Measurements from ENCODE around the gene CLASP2. TPM values are rescaled to one million over a fixed set of nuclear protein-coding genes. Genes with fewer than 3 reads are reported as not detected.
"Not testable (repeated sequence)": the region's sequence is repeated elsewhere in the genome, so short reads cannot be mapped to it uniquely, and the experiment has no call there.

CLASP2 gene
- polyA plus RNA-seq, 1 experiment = 27.4 TPM

- H3K9me3 ChIP-seq (ENCODE audit: control insufficient read depth, insufficient read depth, low read length) = no peaks in the 10 kb centered on the region
- no peaks in the 10 kb centered on the region for H3K27me3 ChIP-seq (ENCODE audit: control insufficient read depth, insufficient read depth, low read length)
- ChIA-PET CTCF (no interaction called here), POLR2A (no interaction called here)
- no peak overlapping the region for H3K4me3 ChIP-seq (ENCODE audit: low read depth, low read length)
- no peak for TF ChIP-seq CTCF (IDR thresholded peaks at IDR 0.05; ENCODE audit: low read depth, low read length)
- no peak for DNase-seq (ENCODE audit: low read depth, low spot score)
- H3K27ac ChIP-seq (ENCODE audit: low read depth, low read length) = no peak overlapping the region
Measured at GRCh38 chr3:33473813-33474212, 244.2 kb downstream of the CLASP2 start.

- ChIA-PET POLR2A (no interaction called here), CTCF (no interaction called here)
- no peak overlapping the region for H3K4me3 ChIP-seq (ENCODE audit: low read depth, low read length)
- no peak for TF ChIP-seq CTCF (IDR thresholded peaks at IDR 0.05; ENCODE audit: low read depth, low read length)
- no peaks in the 10 kb centered on the region for H3K27me3 ChIP-seq (ENCODE audit: control insufficient read depth, insufficient read depth, low read length)
- no peak overlapping the region for H3K27ac ChIP-seq (ENCODE audit: low read depth, low read length)
- no peaks in the 10 kb centered on the region; the same call in 1 of the 2 replicates for H3K9me3 ChIP-seq (ENCODE audit: control insufficient read depth, insufficient read depth, low read length)
- no peak for DNase-seq (ENCODE audit: low read depth, low spot score)
Measured at GRCh38 chr3:33467786-33468185, 250.3 kb downstream of the CLASP2 start.

GRCh38 chr3:33461097-33461496 is 257.0 kb downstream of the CLASP2 start:
- H3K9me3 ChIP-seq (ENCODE audit: control insufficient read depth, insufficient read depth, low read length) = peaks cover 21% of the 10 kb centered on the region
- no peaks in the 10 kb centered on the region for H3K27me3 ChIP-seq (ENCODE audit: control insufficient read depth, insufficient read depth, low read length)
- ChIA-PET CTCF (interaction anchor here (0.7 to 1.4 kb wide), 2 partner anchors 17 to 88 kb away, joined by 3 to 4 read pairs; no protein-coding TSS in a partner anchor), POLR2A (interaction anchor here (0.6 kb wide), 1 partner anchor 21 kb away, joined by 4 read pairs; the partner anchor contains the start of gene UBP1)
- DNase-seq (ENCODE audit: low read depth, low spot score) = no peak
- TF ChIP-seq CTCF (IDR thresholded peaks at IDR 0.05; ENCODE audit: low read depth, low read length) = no peak
- no peak overlapping the region for H3K4me3 ChIP-seq (ENCODE audit: low read depth, low read length)
- no peak overlapping the region for H3K27ac ChIP-seq (ENCODE audit: low read depth, low read length)

GRCh38 chr3:33459577-33459976 is 258.5 kb downstream of the CLASP2 start:
- H3K4me3 ChIP-seq (ENCODE audit: low read depth, low read length); H3K27me3 ChIP-seq (ENCODE audit: control insufficient read depth, insufficient read depth, low read length); POLR2A ChIA-PET; CTCF ChIA-PET; DNase-seq (ENCODE audit: low read depth, low spot score); H3K27ac ChIP-seq (ENCODE audit: low read depth, low read length): not testable (repeated sequence)
- H3K9me3 ChIP-seq (ENCODE audit: control insufficient read depth, insufficient read depth, low read length) = peaks cover 21% of the 10 kb centered on the region

GRCh38 chr3:33458446-33458845 is 259.6 kb downstream of the CLASP2 start:
- no peak for DNase-seq (ENCODE audit: low read depth, low spot score)
- ChIA-PET CTCF (no interaction called here), POLR2A (no interaction called here)
- H3K9me3 ChIP-seq (ENCODE audit: control insufficient read depth, insufficient read depth, low read length) = peaks cover 24% of the 10 kb centered on the region
- no peak overlapping the region for H3K4me3 ChIP-seq (ENCODE audit: low read depth, low read length)
- H3K27ac ChIP-seq (ENCODE audit: low read depth, low read length) = no peak overlapping the region
- H3K27me3 ChIP-seq (ENCODE audit: control insufficient read depth, insufficient read depth, low read length) = no peaks in the 10 kb centered on the region
- no peak for TF ChIP-seq CTCF (IDR thresholded peaks at IDR 0.05; ENCODE audit: low read depth, low read length)

GRCh38 chr3:33456756-33457155 is 261.3 kb downstream of the CLASP2 start:
- no peak overlapping the region for H3K4me3 ChIP-seq (ENCODE audit: low read depth, low read length)
- POLR2A ChIA-PET = no interaction called here
- no peak for TF ChIP-seq CTCF (IDR thresholded peaks at IDR 0.05; ENCODE audit: low read depth, low read length)
- DNase-seq (ENCODE audit: low read depth, low spot score) = no peak
- H3K27me3 ChIP-seq (ENCODE audit: control insufficient read depth, insufficient read depth, low read length) = no peaks in the 10 kb centered on the region
- no peak overlapping the region for H3K27ac ChIP-seq (ENCODE audit: low read depth, low read length)
- CTCF ChIA-PET = no interaction called here
- H3K9me3 ChIP-seq (ENCODE audit: control insufficient read depth, insufficient read depth, low read length) = peaks cover 29% of the 10 kb centered on the region
